ENCODE results near the gene SETD2. TPM values are rescaled to one million over a fixed set of nuclear protein-coding genes. Genes with fewer than 3 reads are reported as not detected.

Gene SETD2
- total RNA-seq, 4 donors from 2014 or later: 42.9 to 59.6 (median 47.7) TPM

- no peak for DNase-seq (ENCODE audit: low spot score in 2 of 2)
- no peak for TF ChIP-seq CTCF (IDR thresholded peaks at IDR 0.05)
- no peak for TF ChIP-seq POLR2A (IDR thresholded peaks at IDR 0.05)
- intact Hi-C loops (cut with DNase I; ENCODE audit: low total_unique reads): no loop called here
- WGBS, 2 donors: 66 to 76% methylated on average over 1 of the region's 1 CpG
- no peak overlapping the region for H3K4me3 ChIP-seq (ENCODE audit: low read depth, poor library complexity, severe bottlenecking)
Observed at GRCh38 chr3:47096959-47097358, 67.0 kb downstream of the SETD2 start.

- H3K4me3 ChIP-seq (ENCODE audit: low read depth, poor library complexity, severe bottlenecking): no peak overlapping the region
- DNase-seq (ENCODE audit: low spot score in 2 of 2): no peak
- TF ChIP-seq POLR2A (IDR thresholded peaks at IDR 0.05): no peak
- no peak for TF ChIP-seq CTCF (IDR thresholded peaks at IDR 0.05)
- 92 to 97% methylated on average over 3 of the region's 3 CpGs for WGBS, 2 donors
- intact Hi-C loops (cut with DNase I; ENCODE audit: low total_unique reads): no loop called here
Observed at GRCh38 chr3:47092090-47092489, 71.8 kb downstream of the SETD2 start.

GRCh38 chr3:47089630-47090029, 74.3 kb downstream of the SETD2 start:
- H3K4me3 ChIP-seq (ENCODE audit: low read depth, poor library complexity, severe bottlenecking): no peak overlapping the region
- intact Hi-C loops (cut with DNase I; ENCODE audit: low total_unique reads): no loop called here
- TF ChIP-seq POLR2A (IDR thresholded peaks at IDR 0.05) (no peak), CTCF (IDR thresholded peaks at IDR 0.05) (no peak)
- 95 to 96% methylated on average over 2 of the region's 2 CpGs for WGBS, 2 donors
- no peak for DNase-seq (ENCODE audit: low spot score in 2 of 2)

GRCh38 chr3:47086071-47086470, 77.8 kb downstream of the SETD2 start:
- no peak overlapping the region for H3K4me3 ChIP-seq (ENCODE audit: low read depth, poor library complexity, severe bottlenecking)
- WGBS, 2 donors: 93 to 94% methylated on average over 7 of the region's 7 CpGs
- DNase-seq (ENCODE audit: low spot score in 2 of 2): no peak
- intact Hi-C loops (cut with DNase I; ENCODE audit: low total_unique reads): no loop called here
- TF ChIP-seq POLR2A (IDR thresholded peaks at IDR 0.05) (no peak), CTCF (IDR thresholded peaks at IDR 0.05) (no peak)

GRCh38 chr3:47083786-47084185, 80.1 kb downstream of the SETD2 start:
- 91 to 94% methylated on average over 3 of the region's 3 CpGs for WGBS, 2 donors
- DNase-seq (ENCODE audit: low spot score in 2 of 2): no peak
- TF ChIP-seq CTCF (IDR thresholded peaks at IDR 0.05) (no peak), POLR2A (IDR thresholded peaks at IDR 0.05) (no peak)
- intact Hi-C loops (cut with DNase I; ENCODE audit: low total_unique reads): no loop called here
- H3K4me3 ChIP-seq (ENCODE audit: low read depth, poor library complexity, severe bottlenecking): no peak overlapping the region

GRCh38 chr3:47082519-47082918, 81.4 kb downstream of the SETD2 start:
- TF ChIP-seq POLR2A (IDR thresholded peaks at IDR 0.05) (no peak), CTCF (IDR thresholded peaks at IDR 0.05) (no peak)
- DNase-seq (ENCODE audit: low spot score in 2 of 2): no peak
- 89 to 98% methylated on average over 1 of the region's 1 CpG for WGBS, 2 donors
- no peak overlapping the region for H3K4me3 ChIP-seq (ENCODE audit: low read depth, poor library complexity, severe bottlenecking)
- intact Hi-C loops (cut with DNase I; ENCODE audit: low total_unique reads): no loop called here

All from lower leg skin (tissue), 4 donors.